Measurements from ENCODE around the gene BTBD9.

GRCh38 chr6:38170666-38171355 is 468.9 kb downstream of the BTBD9 start:
- no peak for TF ChIP-seq MAX (IDR thresholded peaks at IDR 0.05; ENCODE audit: insufficient read depth, insufficient read length)
- TF ChIP-seq POLR2A (IDR thresholded peaks at IDR 0.05; ENCODE audit: low read depth, low read length) = no peak
- no peak for TF ChIP-seq EZH2 (IDR thresholded peaks at IDR 0.05; ENCODE audit: borderline replicate concordance, low read depth, low read length, severe bottlenecking)
- no peak for TF ChIP-seq CTCF (IDR thresholded peaks at IDR 0.05; ENCODE audit: extremely low read depth in 1 of 2, insufficient read depth in 1 of 2, low read depth in 1 of 2, low read length in 2 of 2)
- TF ChIP-seq MYC (IDR thresholded peaks at IDR 0.05; ENCODE audit: low read depth, low read length) = no peak
- TF ChIP-seq GATA2 (IDR thresholded peaks at IDR 0.05; ENCODE audit: insufficient read depth, insufficient read length, low read depth, low read length) = no peak
- TF ChIP-seq POLR2AphosphoS5 (IDR thresholded peaks at IDR 0.05; ENCODE audit: insufficient read depth, low read depth, low read length) = no peak
- no peak for TF ChIP-seq JUN (IDR thresholded peaks at IDR 0.05; ENCODE audit: borderline replicate concordance, insufficient read depth, insufficient read length, low read depth)
- TF ChIP-seq FOS (IDR thresholded peaks at IDR 0.05; ENCODE audit: borderline replicate concordance, insufficient read depth, low read length) = no peak

Data from endothelial cell of umbilical vein (primary cell).